GM19238 (cell line): ENCODE data around the gene HJURP.

ENCODE experiments used
- DNase-seq: peaks from one replicate; pipeline ENCODE4 v3.0.0; 2011; ENCODE audit warnings: low spot score; ENCODE audit not compliant: insufficient read length

The HJURP gene

DNA sequence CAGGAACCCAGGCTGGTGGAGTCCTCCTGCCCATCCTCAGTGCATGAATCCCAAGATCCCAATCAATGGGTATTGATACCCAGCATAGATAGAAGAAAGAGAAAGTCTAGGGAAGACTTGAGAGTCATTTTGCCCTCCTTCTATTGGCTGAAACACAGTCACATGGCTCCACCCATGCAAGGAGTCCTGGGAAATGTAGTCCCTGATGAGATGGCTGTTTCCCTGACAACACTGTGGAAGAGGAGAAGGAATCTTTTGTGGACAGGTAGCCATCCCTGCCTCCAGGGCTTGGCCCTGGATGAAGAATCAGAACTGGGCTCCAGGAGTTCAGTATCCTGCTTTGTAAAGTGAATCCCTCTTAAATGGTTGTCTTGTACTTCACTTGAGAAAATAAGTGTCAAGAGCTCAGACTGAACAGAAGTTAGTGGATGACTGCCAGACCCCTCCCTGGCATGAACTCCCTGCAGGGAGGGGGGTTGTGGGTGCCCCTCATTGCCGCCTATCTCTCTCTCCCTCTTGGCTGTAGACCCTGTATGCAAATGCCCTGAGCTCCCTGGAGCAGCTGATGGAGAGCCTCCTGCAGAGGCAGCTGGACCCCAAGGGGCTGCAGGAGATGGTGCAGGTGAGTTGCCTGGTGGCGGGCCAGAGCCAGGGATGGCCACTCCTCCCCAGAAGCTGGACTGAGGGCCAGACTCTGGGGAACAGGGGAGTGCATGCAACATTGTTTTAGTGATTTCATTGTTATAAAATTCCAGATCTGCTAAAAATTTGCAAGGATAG is 40.1 kb downstream of the HJURP start:
- DNase-seq: no peak

DNA sequence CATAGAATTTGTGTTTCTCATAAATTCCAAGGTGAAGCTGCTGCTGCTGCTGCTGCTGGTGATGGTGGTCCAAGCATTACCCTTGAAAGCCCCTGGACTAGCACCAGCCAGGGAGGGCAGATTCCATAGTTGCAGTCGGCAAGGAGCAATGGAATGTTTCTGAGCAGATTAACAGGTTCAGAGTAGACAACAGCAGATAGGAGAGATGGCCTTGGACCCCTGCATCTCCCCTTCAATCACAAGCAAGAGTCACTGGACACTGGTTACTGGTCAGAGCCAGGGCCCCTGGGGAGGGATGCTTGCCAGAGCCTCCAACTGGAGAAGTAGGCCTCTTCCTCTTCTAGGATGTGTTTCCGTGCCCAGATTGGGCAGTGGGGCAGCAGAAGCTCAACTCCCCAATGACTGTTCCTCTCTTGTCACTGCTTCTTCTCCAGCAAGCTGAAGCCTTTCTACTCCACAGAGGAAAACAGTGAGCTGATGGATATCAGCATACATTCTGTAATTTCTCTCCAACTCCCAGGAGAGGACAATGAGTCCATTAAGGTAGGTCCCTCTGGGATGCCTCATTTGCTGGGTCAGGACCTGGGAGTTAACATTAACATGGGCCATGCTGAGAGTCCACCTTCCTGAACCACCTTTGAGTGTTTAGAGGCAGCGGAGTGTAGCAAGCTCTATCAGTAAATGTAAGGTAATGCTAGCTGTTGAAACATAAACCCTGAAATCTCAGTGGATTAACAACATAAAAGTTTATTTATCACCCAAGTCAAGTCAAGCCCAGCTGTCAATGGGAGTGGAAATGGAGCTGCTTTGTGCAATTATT is 40.9 kb downstream of the HJURP start:
- DNase-seq: no peak

DNA sequence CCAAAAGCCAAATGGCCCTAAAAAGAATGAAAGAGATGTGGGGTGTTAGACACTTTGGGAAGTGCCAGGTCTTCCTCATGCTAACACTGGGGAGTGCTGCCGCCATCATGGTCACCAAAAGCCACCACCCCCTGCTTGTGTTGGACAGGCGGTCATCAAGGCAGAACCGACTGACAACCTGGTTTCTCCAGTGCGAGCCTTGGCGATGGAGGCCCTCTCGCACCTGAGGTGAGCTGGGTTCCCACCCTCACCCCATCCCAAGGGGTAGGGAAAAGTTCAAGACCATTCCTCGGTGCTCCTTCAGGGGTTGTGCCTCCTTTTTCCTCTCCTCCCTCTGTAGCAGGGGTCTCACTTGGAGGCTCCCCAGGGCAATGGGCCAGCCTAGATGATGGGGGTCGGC is 42.6 kb downstream of the HJURP start:
- no peak for DNase-seq

DNA sequence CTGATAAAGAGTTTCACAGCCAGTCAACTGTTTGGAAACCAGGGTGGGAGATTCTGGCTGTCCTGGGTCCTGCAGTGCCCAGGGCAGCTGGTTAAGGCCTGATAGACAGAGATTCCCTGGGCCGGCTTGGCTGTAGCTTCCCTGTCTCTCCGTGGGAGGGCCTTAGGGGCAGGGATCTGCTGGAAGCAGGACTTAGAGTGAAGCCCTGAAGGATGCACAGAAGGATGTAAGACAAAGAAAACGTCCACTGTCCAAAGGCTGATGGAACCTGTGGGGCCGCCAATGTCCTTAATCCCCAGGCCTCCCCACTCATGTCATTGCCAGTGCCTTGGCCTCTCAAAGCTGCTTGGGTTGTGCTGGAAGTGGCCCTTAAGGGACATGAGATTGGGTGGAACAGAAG is 43.2 kb downstream of the HJURP start:
- DNase-seq: no peak

DNA sequence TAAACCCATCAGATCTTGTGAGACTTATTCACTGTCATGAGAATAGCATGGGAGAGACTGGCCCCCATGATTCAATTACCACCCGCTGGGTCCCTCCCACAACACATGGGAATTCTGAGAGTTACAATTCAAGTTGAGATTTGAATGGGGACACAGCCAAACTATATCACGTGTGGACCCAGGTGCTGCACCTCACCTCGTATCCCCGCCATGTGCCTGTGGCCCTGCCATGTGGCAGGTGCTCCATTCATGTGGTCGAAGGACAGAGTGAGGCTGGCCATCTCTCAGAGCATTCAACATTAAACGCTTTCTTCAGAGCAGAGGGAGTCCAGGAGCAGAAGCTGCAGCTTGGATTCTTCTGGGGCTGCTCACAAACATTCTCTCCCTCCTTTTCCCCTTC is 44.0 kb downstream of the HJURP start:
- no peak for DNase-seq

DNA sequence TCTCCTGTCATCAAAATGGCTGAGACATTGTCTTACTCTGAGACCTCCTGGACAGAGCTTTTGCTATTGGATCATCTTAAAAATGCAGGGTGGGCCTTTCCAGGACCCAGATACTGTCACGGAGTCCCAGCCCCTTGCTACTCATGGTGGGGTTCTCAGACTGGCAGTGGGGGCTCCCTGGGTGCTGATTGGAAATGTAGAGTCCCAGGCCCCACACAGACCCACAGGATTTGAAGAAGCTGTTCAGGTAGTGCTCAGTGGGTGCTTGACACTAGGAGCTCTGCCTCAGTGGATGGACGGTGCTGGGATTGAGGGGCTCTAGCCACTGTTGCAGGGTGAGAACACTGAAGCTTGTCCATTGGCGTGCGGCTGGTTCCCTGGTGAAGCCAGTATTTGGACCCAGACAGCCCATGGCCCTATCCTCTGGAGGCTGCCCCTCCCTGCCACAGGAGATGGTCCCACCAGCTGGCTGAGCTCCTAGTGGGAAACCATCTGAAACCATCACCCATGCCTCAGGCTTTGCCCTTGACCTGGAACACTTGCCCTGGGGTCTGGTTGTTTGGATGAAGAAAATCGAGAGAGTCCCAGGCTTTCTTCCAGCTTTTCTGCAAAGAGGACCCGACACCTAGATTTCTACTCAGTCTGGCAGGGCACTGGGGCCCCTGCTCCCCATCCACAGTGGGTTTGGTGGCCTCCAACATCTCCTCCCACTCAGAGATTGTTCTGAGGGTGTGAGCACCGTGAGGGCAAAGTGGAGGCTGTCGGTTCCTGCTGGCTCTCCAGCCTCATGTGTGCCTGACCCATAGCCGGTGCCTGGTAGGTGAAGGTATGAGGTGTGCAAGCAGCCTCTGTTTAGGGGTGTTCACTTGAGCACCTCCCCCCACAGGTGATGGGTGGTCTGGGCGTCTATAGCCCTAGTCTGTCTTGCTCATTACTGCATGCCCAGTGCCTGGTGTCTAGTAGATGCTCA is 46.1 kb downstream of the HJURP start:
- no peak for DNase-seq

DNA sequence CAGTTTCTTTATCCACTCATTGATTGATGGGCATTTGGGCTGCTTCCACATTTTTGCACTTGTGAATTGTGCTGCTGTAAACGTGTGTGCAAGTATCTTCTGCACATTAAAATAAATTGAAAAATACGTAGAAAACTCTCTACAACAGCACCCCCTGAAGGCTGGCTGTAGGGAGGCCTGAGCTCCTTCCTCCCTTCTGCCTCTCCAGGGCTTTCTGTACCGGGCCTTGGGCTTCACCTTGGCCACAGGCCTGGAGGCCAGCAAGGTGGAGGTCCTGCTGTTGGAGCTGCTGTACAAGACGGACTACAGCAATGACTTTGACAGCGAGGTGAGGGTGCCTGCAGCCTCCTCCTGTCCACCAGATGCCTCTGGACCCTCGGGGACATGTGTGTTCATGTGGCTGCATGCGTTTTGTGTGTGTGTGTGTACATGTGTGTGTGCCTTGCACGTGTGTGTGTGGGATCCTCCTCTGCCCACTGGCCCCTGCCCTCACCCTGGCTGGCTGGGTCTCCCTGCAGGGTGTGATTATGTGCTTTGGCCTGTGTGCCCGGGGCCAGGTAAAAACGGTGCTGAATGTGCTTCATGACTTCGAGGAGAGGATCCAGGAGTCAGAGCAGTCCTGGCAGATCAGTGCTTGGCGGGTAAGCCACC is 47.0 kb downstream of the HJURP start:
- no peak for DNase-seq

DNA sequence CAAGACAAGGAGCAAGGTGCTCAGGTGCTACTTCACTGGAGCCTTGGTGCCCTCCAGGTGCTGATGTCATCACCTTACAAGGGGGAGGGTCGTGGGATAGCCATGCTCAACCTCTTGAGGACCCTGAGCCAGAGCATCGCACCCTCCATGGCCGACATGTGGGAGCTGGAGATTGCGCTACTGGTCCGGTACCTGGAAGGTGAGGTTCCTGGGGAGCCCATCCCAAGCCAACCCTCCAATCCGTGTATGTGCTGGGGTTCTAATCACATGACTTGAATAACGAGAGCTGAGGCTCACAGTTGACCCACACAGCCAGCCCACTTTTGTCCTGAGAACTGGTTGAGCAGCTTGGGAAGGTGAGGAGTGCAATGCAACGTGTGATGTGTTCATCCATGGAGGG is 50.3 kb downstream of the HJURP start:
- no peak for DNase-seq

DNA sequence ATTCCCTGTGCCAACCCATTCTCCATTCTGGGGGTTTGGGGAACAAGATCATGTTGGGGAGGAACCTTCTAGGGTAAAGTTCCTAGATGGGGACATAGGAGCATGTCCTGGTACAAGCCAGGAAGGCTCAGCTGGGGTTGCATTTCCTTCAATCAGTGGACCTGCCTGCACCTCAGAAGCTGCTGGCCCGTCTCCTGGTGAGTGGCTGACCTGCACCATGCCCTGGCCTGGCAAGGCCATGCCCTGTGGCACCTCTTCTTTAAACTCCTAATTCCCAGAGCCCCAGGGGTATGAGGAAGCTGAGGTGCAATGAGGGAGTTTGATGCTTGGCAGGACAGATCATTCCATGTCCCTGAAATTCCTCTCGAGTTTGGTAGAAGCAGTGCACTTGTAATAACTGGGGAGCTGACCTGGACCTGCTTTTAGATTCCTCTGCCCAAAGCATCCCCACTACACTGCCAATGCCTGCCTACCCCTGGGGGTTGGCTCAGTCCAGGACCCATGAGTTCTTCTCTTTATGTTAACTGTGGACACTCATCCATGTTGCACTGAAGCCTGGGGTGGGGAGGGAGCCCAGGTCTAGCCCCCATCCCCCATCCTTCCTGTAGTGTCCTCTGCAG is 50.9 kb downstream of the HJURP start:
- DNase-seq: no peak

DNA sequence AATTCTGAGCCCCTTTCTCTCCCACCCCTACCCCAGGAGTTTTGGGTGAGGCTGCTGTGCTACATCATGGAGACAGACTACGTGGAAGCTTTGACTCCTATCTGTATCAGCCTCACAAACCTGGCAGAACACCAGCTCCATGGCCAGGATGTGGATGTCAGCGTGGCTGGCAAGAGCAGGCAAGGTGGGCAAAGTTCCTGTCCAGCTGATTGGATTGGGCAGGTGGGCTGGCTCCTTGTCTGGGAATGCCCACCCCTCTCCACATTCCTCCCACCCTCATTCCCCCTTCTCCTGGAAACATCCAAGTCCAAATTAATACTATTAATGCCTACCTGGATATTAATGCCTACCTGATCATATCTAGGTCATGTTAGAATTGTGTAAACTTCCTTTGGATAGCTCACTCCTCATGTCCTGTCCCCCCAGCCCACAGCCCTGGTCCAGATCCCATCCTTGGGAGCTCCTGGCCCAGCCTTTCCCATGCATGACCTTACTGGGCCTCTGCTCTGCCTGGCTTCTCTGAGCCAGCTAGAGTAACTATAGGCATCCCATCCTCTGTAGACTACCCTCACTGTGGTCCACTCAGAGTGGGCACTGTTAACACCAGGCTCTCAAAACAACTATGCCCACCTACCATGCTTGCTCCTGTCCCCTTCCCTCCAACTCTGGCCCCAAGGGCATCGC is 52.1 kb downstream of the HJURP start:
- DNase-seq: no peak

DNA sequence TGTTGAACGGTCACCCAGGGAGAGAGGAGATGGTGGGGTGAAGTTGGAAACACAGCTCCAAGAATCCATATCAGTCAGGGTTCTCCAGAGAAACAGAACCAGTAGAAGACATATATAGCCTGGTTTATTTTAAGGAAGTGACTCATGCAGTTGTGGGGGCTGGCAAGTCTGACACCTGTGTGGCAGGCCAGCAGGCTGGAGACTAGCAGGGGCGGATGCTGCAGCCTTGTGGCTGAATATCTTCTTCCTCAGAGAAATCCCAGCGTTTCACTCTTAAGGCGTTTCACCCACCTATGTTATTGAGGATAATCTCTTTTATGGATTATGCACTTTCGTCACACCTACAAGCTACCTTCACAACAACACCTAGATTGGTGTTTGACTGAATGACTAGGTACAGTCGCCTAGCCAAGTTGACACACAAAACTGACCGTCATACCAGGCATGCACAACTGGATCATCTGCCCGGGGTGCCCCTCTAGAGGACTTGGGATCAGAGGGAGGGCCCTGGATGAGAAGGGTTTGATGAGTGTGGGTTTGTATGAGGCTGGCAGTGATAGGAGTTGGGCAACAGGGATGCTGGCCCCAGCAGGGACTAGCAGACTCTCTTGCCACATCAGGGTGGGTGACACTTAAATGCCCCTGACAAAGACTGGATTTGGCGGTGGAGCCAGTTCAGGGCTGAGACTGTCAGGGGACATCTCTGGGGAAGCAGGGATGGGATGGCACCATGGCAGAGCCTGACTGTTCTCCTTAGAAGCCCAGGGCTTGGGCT is 52.8 kb downstream of the HJURP start:
- DNase-seq: no peak

DNA sequence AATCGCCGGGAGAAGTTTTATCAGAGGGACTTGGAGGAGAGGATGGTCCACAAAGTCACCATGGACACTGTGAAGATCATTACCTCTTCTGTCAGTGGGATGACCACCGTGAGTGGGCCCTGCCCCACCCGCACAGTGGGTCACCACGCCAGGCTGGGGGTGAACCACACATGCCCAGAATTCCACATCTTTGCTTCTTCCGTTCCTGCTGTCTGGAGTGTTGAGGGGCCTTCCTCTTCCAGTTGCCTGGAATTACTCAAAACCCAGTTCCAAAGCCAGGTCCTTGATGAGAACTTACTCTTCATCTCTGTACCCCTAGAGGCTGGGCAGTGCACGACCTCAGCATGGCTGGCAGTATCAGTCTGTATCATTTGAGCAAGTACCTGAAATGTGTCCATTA is 54.1 kb downstream of the HJURP start:
- no peak for DNase-seq

DNA sequence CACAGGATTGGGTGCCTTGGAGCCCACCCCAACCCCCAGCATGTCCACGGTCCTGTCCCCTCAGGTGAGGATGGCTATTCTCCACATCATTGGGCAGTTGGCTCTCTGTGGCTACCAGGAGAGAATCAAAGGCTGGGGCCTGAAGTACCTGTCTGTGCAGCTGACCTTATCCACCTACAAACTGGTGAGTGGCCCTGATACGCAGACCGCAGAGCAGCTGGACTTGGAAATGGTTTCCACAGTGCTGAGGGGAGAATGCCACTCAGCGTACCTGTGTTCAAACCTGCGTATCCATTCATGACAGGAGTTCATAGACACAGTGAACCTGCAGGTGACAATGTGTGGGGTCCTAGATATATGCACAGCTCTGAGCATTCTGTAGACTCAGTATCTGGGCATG is 54.6 kb downstream of the HJURP start:
- no peak for DNase-seq

DNA sequence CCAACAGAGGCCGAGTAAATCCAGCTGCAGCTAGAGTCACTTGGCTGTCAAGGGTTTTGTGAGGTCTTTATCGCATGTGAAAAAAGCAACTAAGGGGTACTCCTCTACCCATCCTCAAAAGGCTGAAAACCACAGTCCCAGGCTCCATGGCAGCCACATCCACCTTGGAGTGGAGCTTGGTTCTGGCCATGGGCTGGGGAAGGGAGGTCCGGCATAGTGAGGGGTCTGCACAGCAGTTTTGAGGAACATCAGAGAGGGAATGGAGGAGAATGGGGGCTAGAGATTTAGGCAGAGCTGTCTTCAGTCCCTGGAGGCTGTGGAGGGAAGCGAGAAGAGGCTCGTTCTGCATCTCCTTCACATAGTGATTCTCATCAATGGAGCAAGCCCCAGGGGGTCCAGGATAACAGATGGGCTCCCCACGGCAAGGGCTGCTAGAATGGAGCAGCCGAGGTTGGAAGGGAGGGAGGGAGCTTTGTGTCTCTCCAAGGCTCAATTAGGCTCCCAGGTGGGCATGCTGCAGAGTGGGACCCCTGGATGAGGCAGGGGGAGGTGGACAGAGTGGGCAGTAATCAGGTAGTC is 55.2 kb downstream of the HJURP start:
- DNase-seq: no peak

DNA sequence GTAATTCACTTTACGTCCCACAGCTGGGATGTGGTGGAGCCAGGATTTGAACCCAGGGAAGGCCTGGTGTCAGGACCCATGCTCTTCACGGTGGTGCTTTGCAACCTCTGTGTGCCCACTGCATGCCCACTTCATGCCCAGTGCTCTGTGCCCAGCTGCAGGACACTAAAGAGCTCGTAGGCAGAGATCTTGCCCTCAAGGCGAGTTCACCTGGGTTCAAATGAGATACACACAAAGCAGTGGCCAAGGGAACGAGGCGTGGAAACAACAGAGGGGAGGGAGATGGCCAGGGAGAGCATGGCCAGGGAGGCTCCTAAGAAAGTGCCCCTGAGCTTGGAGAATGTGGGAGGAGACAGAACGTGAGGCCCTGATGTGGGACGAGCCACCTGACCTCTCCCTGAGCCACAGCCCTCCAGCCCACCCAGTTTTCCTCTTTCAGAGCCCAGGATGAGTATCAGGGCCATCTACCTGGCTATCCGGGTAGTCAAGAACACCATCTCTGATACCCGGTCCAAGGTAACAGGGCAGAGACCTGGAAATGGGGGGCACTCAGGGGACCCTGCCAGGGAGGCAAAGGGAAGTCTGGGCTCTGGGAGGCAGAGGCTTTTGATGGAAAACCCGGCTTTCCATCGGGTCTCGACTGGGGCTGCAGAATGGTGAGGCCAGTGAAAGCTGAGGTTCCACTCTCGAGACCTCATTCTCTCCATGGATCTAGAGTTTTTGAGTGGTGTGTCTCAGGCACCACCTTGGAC is 55.8 kb downstream of the HJURP start:
- no peak for DNase-seq

DNA sequence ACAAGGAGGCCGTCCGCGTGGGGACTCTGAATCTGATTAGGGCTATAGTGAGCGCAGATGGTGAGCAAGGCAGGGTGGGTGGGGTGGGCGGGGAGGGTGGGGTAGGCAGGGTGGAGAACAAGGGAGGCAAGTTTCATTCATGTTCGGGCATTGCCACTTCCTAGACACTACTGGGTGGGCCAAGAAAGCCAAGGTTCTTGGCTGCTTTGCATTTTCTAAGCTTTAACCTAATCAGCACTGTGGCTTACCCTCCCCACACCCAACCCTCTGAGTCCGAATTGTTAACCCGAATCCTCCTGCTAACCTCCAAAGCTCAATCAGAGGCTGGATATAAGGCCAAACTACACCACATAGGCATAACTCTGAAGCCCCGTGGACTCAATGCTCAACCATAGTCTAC is 58.1 kb downstream of the HJURP start:
- no peak for DNase-seq

DNA sequence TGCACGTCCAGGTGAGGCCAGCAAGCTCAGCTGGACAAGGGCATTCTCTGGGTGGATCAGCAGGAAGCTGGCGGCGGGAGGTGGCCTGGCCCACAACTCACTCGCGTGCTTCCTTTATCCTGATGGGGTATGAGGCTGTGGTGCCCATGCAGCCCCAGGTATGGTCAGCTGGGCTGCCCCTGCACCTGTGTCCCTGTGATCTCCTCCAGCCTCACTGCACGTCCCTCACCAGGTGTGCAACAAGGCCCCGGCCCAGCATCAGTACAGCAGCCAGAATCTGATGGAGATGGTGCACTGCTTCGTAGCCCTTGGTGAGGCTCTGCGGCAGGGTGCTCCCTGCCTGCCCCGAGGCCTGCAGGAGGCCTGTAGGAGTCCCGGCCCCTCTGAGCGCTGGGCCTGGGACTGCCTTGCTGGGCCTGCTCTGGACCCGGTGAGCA is 58.6 kb downstream of the HJURP start:
- DNase-seq: no peak

DNA sequence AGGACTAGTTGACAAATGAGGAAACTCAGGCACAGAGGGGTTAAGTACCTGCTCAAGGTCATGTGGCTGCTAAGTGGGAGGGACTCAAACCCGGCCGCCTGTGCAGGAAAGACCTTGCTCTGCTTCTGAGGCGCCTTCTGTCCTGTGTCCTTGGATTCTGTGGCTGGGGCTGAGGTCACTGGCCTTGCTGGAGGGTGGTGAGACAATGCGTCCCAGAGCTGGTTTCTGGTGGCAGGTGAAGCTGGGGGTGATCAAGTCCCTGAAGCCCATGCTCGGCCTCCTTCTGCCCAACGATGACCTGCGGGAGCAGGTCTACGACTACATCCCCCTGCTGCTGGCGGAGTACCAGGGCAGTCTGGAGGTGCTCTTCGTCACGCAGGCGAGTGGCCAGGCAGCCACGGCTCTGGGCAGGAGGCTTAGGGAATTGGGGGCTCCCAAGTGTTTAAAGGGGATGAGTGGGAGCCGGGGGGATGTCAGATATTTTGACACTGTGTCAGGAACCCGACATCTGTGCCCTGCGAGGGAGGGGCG is 60.1 kb downstream of the HJURP start:
- DNase-seq: no peak
